Gastroesophageal sphincter (tissue), 3 donors: Measurements from ENCODE around the gene MAP3K14.

ENCODE experiments used
- CTCF ChIP-seq, 4 experiments: fragments of 200-600 bp in 2 of 4; fragments of 450-650 bp in 2 of 4; sonication (generic) in 1 of 4; IDR thresholded peaks; one replicate each; pipeline ENCODE4 v1.5.1; 2017 to 2019; ENCODE audit warnings: antibody characterized with exemption in 4 of 4, mild to moderate bottlenecking in 2 of 4, moderate library complexity in 2 of 4
- POLR2A ChIP-seq, 2 donors: fragments of 450-650 bp; IDR thresholded peaks; one replicate each; pipeline ENCODE4 v1.6.1; 2017; ENCODE audit warnings: antibody characterized with exemption in 2 of 2, mild to moderate bottlenecking in 2 of 2, moderate library complexity in 1 of 2
- POLR2AphosphoS5 ChIP-seq: sonication (generic); formaldehyde crosslinking; IDR thresholded peaks from one replicate; pipeline ENCODE4 v1.6.1; 2017; ENCODE audit warnings: antibody characterized with exemption

- TF ChIP-seq CTCF (IDR thresholded peaks at IDR 0.05) = no peak
- TF ChIP-seq POLR2A (IDR thresholded peaks at IDR 0.05) = no peak
- no peak for TF ChIP-seq POLR2AphosphoS5
These were observed 16.3 kb upstream of the MAP3K14 start for GRCh38 chr17:45332989-45333701.
